Fibroblast of villous mesenchyme (primary cell): ENCODE results near the gene ZNF574. TPM values are rescaled to one million over a fixed set of nuclear protein-coding genes. Genes with fewer than 3 reads are reported as not detected.

ENCODE experiments used
- DNase-seq: peaks from one replicate; pipeline ENCODE4 v3.0.0-alpha.2; 2010; ENCODE audit warnings: low read depth
- H3K4me3 ChIP-seq: 2 replicates; pipeline ENCODE4 v1.5.1; 2011; ENCODE audit warnings: low read depth, mild to moderate bottlenecking, low read length
- total RNA-seq: library from RNA; depleted of rRNA; stranded (reverse); fragments of >200 nt; gene quantifications from 2 replicates; pipeline ENCODE4 v1.2.3, GENCODE V29; 2012
- TF ChIP-seq, protein P1 (sequence below): IDR thresholded peaks from 2 replicates; pipeline ENCODE4 v1.5.1; 2012; ENCODE audit warnings: low read depth, mild to moderate bottlenecking, low read length; ENCODE audit not compliant: insufficient read depth

Gene ZNF574
- total RNA-seq, 1 donor: 19.0 TPM

DNA sequence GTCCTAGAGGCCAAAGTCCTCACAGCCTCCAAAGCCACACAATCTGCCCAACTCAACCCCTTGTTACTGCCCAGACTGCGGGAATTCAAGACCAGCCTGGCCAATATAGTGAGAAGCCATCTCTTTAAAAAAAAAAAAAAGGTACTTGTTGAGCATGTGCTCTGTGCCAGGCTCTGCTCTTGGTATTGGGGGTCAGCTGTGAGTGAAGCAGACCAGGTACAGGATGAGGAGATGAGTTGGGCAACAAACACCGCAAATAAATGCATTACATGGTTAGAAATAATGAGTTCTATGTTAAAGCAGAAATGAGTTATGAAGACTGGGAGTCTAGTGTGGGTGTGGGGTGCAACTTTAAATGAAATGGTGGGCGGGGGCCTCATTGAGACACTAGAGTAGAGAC lies 15.8 kb upstream of the ZNF574 start:
- TF ChIP-seq, protein P1, sequence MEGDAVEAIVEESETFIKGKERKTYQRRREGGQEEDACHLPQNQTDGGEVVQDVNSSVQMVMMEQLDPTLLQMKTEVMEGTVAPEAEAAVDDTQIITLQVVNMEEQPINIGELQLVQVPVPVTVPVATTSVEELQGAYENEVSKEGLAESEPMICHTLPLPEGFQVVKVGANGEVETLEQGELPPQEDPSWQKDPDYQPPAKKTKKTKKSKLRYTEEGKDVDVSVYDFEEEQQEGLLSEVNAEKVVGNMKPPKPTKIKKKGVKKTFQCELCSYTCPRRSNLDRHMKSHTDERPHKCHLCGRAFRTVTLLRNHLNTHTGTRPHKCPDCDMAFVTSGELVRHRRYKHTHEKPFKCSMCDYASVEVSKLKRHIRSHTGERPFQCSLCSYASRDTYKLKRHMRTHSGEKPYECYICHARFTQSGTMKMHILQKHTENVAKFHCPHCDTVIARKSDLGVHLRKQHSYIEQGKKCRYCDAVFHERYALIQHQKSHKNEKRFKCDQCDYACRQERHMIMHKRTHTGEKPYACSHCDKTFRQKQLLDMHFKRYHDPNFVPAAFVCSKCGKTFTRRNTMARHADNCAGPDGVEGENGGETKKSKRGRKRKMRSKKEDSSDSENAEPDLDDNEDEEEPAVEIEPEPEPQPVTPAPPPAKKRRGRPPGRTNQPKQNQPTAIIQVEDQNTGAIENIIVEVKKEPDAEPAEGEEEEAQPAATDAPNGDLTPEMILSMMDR: no peak
- no peak for DNase-seq
- no peak overlapping the region for H3K4me3 ChIP-seq

DNA sequence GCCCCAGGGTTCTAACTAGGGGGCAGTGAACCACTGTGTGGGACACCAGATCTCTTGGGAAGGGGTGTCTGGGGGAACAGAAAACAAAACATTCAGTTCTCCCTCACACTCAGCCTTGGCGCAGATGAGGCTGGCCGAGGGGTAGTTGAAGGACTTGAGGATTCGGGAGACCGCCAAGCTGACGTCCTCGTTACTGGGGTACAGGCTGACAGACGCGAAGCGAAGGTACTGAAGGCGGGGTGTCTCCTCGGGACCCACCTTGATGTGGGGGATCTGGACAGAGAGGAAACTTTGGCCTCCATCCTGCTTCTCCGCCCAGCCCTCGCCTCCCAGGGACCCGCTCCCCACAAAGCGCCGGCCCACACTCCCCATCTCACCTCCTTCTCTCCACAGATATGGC lies 13.6 kb upstream of the ZNF574 start:
- DNase-seq: no peak
- TF ChIP-seq, protein P1: no peak
- no peak overlapping the region for H3K4me3 ChIP-seq

DNA sequence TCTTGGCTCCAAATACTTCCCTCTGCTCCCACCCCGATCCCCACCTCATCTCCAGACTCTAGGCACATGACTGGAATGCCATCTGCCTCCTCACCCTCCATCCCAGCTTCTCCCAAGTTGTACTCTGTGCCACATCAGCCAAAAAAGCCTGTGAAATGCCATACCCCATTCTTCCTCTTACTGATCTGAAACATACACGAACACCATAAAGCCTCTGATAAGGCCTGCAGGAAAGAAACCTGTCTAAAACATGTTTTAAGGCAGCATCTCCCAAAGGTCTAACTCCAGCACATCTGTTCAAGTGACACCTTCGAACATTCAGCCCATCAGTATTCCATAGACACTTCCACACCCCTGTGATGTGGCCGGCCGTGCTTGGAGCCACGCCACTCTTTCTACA lies 11.5 kb upstream of the ZNF574 start:
- no peak for DNase-seq
- TF ChIP-seq, protein P1: no peak
- H3K4me3 ChIP-seq: no peak overlapping the region

DNA sequence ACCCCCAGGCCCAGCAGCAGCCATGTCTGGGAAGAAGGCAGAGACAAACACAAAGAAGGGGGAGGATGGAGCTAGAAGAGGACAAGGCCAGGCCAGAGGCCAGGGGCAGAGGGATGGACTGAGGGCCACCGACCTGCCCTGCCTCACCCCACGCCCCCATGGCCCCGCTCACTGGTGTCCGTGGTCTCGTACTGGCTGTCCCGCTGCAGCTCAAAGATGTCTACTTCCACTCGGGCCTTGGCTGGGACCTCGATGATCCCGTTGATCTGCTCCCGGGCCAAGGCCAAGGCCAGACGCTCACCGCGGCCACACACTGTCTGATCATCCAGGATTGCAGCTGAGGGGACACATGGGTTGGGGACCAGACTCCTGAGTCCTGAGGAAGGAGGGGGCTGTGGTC lies 10.9 kb upstream of the ZNF574 start:
- TF ChIP-seq, protein P1: no peak

DNA sequence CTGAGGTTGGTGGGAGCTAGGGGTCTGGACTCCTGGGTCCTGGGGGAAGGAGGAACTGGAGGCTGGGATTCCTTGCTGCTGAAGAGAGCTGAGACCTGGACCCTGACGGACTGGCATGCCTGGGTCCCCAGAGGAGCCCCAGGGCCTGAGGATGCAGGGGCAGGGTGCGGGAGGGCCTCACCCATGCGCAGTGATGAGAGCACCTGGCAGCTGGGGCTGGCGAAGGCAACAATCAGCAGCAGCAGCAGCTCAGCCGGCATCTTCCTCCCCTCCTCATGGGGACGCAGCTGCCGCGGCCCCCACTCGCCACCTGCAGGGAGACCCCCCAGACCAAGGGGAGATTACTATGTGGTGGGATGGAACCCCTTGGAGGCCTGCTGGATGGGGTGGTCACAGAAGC lies 10.5 kb upstream of the ZNF574 start:
- no peak overlapping the region for H3K4me3 ChIP-seq
- no peak for DNase-seq
- TF ChIP-seq, protein P1: no peak

More for the DNA sequence above, 10.9 kb upstream of the ZNF574 start:
- no peak overlapping the region for H3K4me3 ChIP-seq
- DNase-seq: no peak

DNA sequence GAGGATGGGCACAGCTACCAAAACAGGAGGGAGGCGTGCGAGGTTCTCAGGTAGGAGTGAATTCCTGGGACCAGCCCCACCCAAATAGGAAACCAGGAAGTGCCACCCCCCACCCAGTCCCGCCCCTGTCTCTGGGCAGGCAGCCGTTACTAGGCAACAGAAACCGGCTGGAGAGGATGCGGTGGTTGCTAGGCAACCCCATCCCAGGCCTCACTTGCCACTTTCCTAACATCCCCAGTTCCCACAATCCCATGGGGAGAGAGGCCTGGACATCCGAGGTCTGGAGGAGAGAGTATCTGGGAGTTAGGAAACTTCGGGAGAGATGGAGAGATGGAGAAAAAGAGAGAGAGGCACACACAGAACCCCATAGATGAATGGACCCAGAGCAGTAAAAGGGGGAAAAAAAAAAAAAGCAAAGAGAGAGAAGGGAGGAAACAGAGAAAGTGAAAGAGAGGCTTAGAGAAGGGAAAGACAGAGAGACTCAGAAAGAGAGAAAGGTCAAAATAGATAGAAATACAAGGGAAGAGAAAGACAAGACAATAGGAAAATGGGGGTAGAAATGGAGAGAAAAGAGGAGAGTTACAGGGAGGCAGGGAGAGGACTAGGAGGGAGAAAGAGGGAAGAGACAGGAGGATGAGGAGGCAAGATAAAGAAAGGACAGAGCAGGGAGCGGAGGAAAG lies 9.8 kb upstream of the ZNF574 start:
- no peak for DNase-seq

More for the DNA sequence above, 9.8 kb upstream of the ZNF574 start:
- TF ChIP-seq, protein P1: no peak
- no peak overlapping the region for H3K4me3 ChIP-seq
